Heart right ventricle (tissue), 16 donors: ENCODE data around the gene ILK. TPM values are rescaled to one million over a fixed set of nuclear protein-coding genes. Genes with fewer than 3 reads are reported as not detected.

Experiments
- ATAC-seq, 8 donors: fragments of 200-7000 bp; cut with Tn5 transposase; one replicate each; pipeline ENCODE4 v1.9.1; 2020; ENCODE audit warnings: mild to moderate bottlenecking in 8 of 8, moderate library complexity in 8 of 8, moderate number of reproducible peaks in 1 of 8
- DNase-seq, 2 donors: peaks; one replicate each; pipeline ENCODE4 v3.0.0-alpha.2; 2020
- H3K27ac ChIP-seq, 10 donors: fragments of 200-600 bp; sonication (generic) in 2 of 10; one replicate each; pipeline versions ENCODE4 v1.5.0 to v1.8.0; 2020 to 2022; ENCODE audit warnings: mild to moderate bottlenecking in 3 of 10
- H3K27me3 ChIP-seq, 7 donors: fragments of 200-600 bp; one replicate each; pipeline ENCODE4 v1.8.0; 2021 to 2022; ENCODE audit warnings: mild to moderate bottlenecking in 2 of 7
- H3K36me3 ChIP-seq, 9 donors: fragments of 200-600 bp; sonication (generic) in 1 of 9; one replicate each; pipeline versions ENCODE4 v1.5.0 to v1.8.0; 2020 to 2022; ENCODE audit warnings: mild to moderate bottlenecking in 2 of 9
- H3K4me1 ChIP-seq, 9 donors: fragments of 200-600 bp; sonication (generic) in 1 of 9; one replicate each; pipeline versions ENCODE4 v1.5.0 to v1.8.0; 2020 to 2022; ENCODE audit warnings: mild to moderate bottlenecking in 4 of 9
- H3K4me3 ChIP-seq, 10 donors: fragments of 200-600 bp; sonication (generic) in 2 of 10; one replicate each; pipeline versions ENCODE4 v1.5.0 to v1.8.0; 2020 to 2022; ENCODE audit warnings: mild to moderate bottlenecking in 7 of 10, moderate library complexity in 2 of 10
- H3K9me3 ChIP-seq, 11 donors: fragments of 200-600 bp in 10 of 11; sonication (generic) in 2 of 11; one replicate each; pipeline versions ENCODE4 v1.5.0 to v1.8.0; 2013 to 2022; ENCODE audit warnings: mild to moderate bottlenecking in 2 of 11, control low read depth in 1 of 11, moderate library complexity in 1 of 11
- CTCF ChIP-seq, 9 donors: fragments of 200-600 bp; sonication (generic) in 2 of 9; IDR thresholded peaks; one replicate each; pipeline versions ENCODE4 v1.5.0 to v1.8.0; 2021 to 2022; ENCODE audit warnings: antibody characterized with exemption in 9 of 9, mild to moderate bottlenecking in 5 of 9, moderate library complexity in 1 of 9
- WGBS, 2 donors: extraction: QIAGEN DNeasy Blood & Tissue Kit; methylation state at CpG; one replicate each; pipeline ENCODE4 v1.1.7; 2013; ENCODE audit warnings: inconsistent platforms in 1 of 2; 5-methylcytosine and 5-hydroxymethylcytosine counted together
- intact Hi-C, 10 donors: fragments of 100-400 bp; cut with DNase I; formaldehyde crosslinking; loops; one replicate each; pipeline versions ENCODE4 v1.11.1 to v1.14.2; 2022
- polyA plus RNA-seq, 2 donors: library from polyadenylated mRNA; stranded (reverse); fragments of 200-250 nt; gene quantifications; one replicate each; pipeline ENCODE4 v1.2.3, GENCODE V29; 2013
- total RNA-seq, 10 donors: library from RNA; stranded (reverse); fragmentation: NEBNext Ultra II Directional in 3 of 10; extraction: Animal tissue kit (Norgen Biotek cat#: 25700) in 3 of 10; gene quantifications; one replicate each; pipeline versions ENCODE4 v1.2.1 to v1.2.4, GENCODE V29; 2021 to 2023
- donor health status: Arrhythmogenic right ventricular cardiomyopathy.
- donor health status: ischemic (EF 13 %, LVEDD 7.1; RV severe dilation, severe dysfunction).
- donor health status: healthy with polysubstance abuse.
- donor health status: DM: no; HTN: yes; CAD: no.
- donor health status: DM: no; HTN: no; CAD: no.
- donor health status: ischemic (EF 25% LVEDD 6.9; RV normal size, moderate dysfunction).
- donor health status: ischemic (EF 25% LVEDD 5.7; RV mildly dilated, moderate dysfunction).
- donor health status: healthy.
- donor health status: DM: yes; HTN: yes; CAD: no.
- donor health status: Ischemic cardiomyopathy.
- donor health status: ischemic (EF 35%, LVEDD 5.7; RV mildly dilated, moderate dysfunction).
- donor health status: nonischemic (EF 11% LVEDD 7.7; RV severe dilation, severe dysfunction).
- donor health status: DM: yes; HTN: yes; CAD: no.
- donor health status: PGD.
- donor health status: ischemic (EF 29% LVEDD 5.4; RV normal size, mild dysfunction).
- donor health status: nonischemic (EF 23%, LVEDD 6.1; RV moderate dilation, normal function).

The ILK gene
- total and polyA plus RNA-seq, 12 donors, result 150 to 247 (median 214) TPM

DNA sequence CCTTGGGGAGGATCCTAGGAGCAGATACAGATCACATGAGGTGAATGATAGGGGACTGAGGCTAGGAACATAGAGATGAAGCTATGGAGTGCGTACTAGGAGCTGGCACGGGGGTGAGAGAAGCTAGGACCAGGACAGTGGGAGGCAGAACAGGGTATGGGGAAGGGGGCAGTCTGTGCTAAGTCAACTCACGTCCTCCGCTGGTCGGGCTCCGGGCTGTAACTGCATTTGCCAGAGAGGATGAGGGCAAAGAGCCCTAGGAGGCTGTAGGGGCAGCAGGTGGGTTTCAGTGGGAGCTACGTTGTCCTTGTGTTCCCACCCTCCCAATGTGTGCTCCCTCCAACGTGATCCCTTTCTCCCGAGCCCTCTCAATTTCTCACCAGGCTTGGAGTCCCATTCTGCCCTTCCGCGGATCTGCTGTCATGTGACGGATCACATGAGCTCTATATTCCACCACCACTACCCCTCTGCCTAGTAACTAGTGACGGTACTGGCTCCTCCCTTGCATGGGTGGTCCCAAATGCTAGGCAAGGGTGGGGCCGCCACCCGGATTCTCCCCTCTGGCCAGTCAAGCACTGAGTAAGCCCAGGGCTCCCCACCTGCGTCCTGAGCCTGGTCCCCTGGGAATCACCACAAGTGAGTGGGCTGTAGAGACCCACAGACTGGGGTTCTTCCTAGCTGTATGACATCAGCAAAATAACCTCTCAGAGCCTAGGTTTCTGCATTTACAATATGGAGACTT lies 15.6 kb downstream of the ILK start, which contains the start of gene TPP1:
Gene TPP1 (minus strand): TSS at position 419 of the 742 bp plus-strand sequence. CDS start 22 bp downstream, at position 397.
- ATAC-seq (peak; percentile 95 to 98 (median 98)), DNase-seq (peak; percentile 85 to 96)
- no peaks in the 10 kb centered on the region for H3K9me3 ChIP-seq
- no peak for TF ChIP-seq CTCF (IDR thresholded peaks at IDR 0.05)
- 0 to 1% methylated on average over 16 of the region's 16 CpGs for WGBS, 2 donors
- peaks cover 0 to 57% (median 9%) of the 10 kb centered on the region in 9 donors for H3K36me3 ChIP-seq
- peaks cover 4 to 41% (median 22%) of the 10 kb centered on the region in 9 donors for H3K4me1 ChIP-seq
- peak within 1 kb of the TSS; percentile 5 to 94 (median 84) for H3K27ac ChIP-seq
- intact Hi-C loops, result loop anchor here in 3 of 10 donors (2.0 to 10.0 kb wide), 3 partner anchors 56 to 64 kb away; partner anchors contain the start of gene MRPL17 (in 2 of the 3)
- H3K4me3 ChIP-seq, result peak within 1 kb of the TSS; percentile 50 to 90 (median 72)
- no peaks in the 10 kb centered on the region for H3K27me3 ChIP-seq

DNA sequence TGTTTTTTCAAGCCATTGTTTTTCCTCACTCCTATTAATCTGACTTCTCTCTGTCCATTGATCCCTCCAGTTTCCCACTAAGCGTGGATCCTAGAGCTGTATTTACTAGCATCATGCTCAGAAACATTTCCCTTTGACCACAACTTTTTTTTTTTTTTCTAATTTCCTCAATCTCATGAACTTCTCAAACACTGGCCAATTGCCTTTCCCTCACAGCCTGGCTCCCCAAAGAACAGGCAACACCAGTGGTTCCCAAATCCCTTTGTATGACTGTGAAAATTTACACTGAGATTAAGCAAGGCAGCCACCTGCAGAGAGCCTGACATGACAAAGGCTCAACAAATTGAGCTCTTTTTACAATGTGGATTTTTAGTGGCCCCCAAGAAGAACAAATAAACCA lies 17.1 kb downstream of the ILK start:
- intact Hi-C loops, result no loop called here
- 50 to 97% methylated on average over 1 of the region's 1 CpG for WGBS, 2 donors
- DNase-seq, result no peak

GRCh38 chr11:6621711-6622211 lies 18.2 kb downstream of the ILK start:
- Histone ChIP-seq H3K4me3 (no peak overlapping the region), H3K27me3 (no peaks in the 10 kb centered on the region), H3K4me1 (peaks cover 4 to 39% (median 22%) of the 10 kb centered on the region in 9 donors), H3K27ac (no peak overlapping the region), H3K9me3 (no peaks in the 10 kb centered on the region), H3K36me3 (peaks cover 0 to 57% (median 7%) of the 10 kb centered on the region in 9 donors)
- WGBS, 2 donors, result 89 to 93% methylated on average over 16 of the region's 16 CpGs
- intact Hi-C loops, result no loop called here
- ATAC-seq, result no peak
- DNase-seq, result no peak
- no peak for TF ChIP-seq CTCF (IDR thresholded peaks at IDR 0.05)

More for the DNA sequence above, 17.1 kb downstream of the ILK start:
- Histone ChIP-seq H3K36me3 (peaks cover 0 to 57% (median 4%) of the 10 kb centered on the region in 9 donors), H3K4me1 (peaks cover 4 to 41% (median 22%) of the 10 kb centered on the region in 9 donors), H3K9me3 (no peaks in the 10 kb centered on the region), H3K4me3 (no peak overlapping the region), H3K27me3 (no peaks in the 10 kb centered on the region), H3K27ac (peak overlapping the region in 1 of 10 donors; percentile 94)
- no peak for ATAC-seq
- no peak for TF ChIP-seq CTCF (IDR thresholded peaks at IDR 0.05)

DNA sequence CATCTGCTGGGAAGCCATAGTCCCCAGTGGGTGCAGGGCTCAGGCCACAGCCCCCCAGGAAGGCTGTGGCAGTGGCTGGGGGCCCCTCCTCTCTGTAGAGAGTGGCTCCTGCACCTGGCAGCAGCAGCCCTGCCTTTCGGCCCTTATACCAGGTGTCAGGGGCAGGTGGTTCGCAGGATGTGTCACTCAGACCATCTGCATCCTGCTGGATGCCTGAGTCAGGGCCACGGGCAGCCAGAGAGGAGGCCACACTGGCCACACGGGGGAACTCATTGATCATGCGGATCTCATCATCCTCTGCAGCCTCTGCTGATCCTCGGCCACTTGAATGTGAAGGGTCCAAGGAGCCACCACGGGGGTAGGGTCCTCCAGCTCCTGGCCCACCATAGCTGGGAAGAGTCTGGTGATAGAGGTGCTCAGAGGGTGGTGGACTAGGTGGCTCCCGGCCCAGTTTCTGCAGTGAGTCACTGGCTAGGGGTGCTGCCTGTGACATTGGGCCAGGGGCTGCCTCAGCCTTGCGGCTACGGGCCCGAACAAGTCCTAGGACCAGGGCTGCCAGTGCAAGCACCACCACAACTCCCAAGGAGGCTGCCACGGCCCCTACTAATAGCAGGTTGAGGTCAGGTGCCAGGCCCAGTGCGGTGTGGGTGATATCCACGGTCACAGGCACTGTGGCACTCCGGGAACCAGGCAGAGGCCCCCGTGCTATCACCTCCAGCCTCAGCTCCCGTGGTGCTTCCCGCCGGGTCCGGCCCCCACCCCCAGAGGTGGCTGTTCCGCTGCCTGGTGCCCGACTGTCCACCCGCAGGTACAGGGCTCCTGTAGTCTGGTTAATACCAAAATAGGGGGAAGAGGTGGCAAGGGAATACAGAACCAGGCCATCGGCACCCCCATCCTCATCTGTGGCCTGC lies 18.9 kb downstream of the ILK start:
- ATAC-seq (no peak), DNase-seq (no peak)
- no peak overlapping the region for H3K27ac ChIP-seq
- H3K9me3 ChIP-seq, result no peaks in the 10 kb centered on the region
- no peak overlapping the region for H3K4me3 ChIP-seq
- H3K36me3 ChIP-seq, result peaks cover 0 to 60% (median 7%) of the 10 kb centered on the region in 9 donors
- intact Hi-C loops, result no loop called here
- peaks cover 4 to 37% (median 20%) of the 10 kb centered on the region in 9 donors for H3K4me1 ChIP-seq
- no peak for TF ChIP-seq CTCF (IDR thresholded peaks at IDR 0.05)
- WGBS, 2 donors, result 88% methylated on average over 24 of the region's 24 CpGs
- H3K27me3 ChIP-seq, result no peaks in the 10 kb centered on the region
